GM18517 (cell line): ENCODE data around the gene HDAC9.

Experiments
- ATAC-seq: cut with Tn5 transposase; IDR thresholded peaks from one replicate; pipeline ENCODE4 v1.9.1; 2021; ENCODE audit warnings: mild to moderate bottlenecking, moderate library complexity; ENCODE audit not compliant: unreplicated experiment

Gene HDAC9

GRCh38 chr7:18828260-18828993 lies 332.9 kb downstream of the HDAC9 start:
- no peak for ATAC-seq

- no peak for ATAC-seq
Observed at GRCh38 chr7:18828994-18829857, 333.7 kb downstream of the HDAC9 start.

- ATAC-seq = no peak
Observed at GRCh38 chr7:18829858-18830285, 334.3 kb downstream of the HDAC9 start.

- no peak for ATAC-seq
Observed at GRCh38 chr7:18831419-18831818, 335.9 kb downstream of the HDAC9 start.

- no peak for ATAC-seq
Observed at GRCh38 chr7:18831943-18832342, 336.4 kb downstream of the HDAC9 start.

GRCh38 chr7:18834577-18834976 lies 339.0 kb downstream of the HDAC9 start:
- no peak for ATAC-seq

GRCh38 chr7:18835001-18835690 lies 339.6 kb downstream of the HDAC9 start:
- ATAC-seq = no peak

- ATAC-seq = no peak
Observed at GRCh38 chr7:18843979-18844378, 348.4 kb downstream of the HDAC9 start.

- ATAC-seq = no peak
Observed at GRCh38 chr7:18844735-18845134, 349.2 kb downstream of the HDAC9 start.

- ATAC-seq = no peak
Observed at GRCh38 chr7:18845700-18846099, 350.2 kb downstream of the HDAC9 start.

GRCh38 chr7:18846765-18847215 lies 351.2 kb downstream of the HDAC9 start:
- no peak for ATAC-seq

- no peak for ATAC-seq
Observed at GRCh38 chr7:18849130-18849529, 353.6 kb downstream of the HDAC9 start.

- no peak for ATAC-seq
Observed at GRCh38 chr7:18855796-18856195, 360.2 kb downstream of the HDAC9 start.

GRCh38 chr7:18858232-18858631 lies 362.7 kb downstream of the HDAC9 start:
- ATAC-seq = no peak

GRCh38 chr7:18859318-18859717 lies 363.8 kb downstream of the HDAC9 start:
- ATAC-seq = no peak

GRCh38 chr7:18860221-18860620 lies 364.7 kb downstream of the HDAC9 start:
- ATAC-seq = no peak

- peak; percentile 74 for ATAC-seq
Observed at GRCh38 chr7:18861514-18862118, 366.1 kb downstream of the HDAC9 start.

- ATAC-seq = no peak
Observed at GRCh38 chr7:18864967-18865366, 369.4 kb downstream of the HDAC9 start.

- peak; percentile 75 for ATAC-seq
Observed at GRCh38 chr7:18866359-18867036, 370.9 kb downstream of the HDAC9 start.

- no peak for ATAC-seq
Observed at GRCh38 chr7:18872344-18872743, 376.8 kb downstream of the HDAC9 start.
